T-cell (primary cell): Measurements from ENCODE around the gene GBF1. TPM values are rescaled to one million over a fixed set of nuclear protein-coding genes. Genes with fewer than 3 reads are reported as not detected.

Experiments used
- ATAC-seq, 4 experiments: fragments of 200-7000 bp in 3 of 4; fragments of 150-1000 bp in 1 of 4; cut with Tn5 transposase; replicated peaks in 1 of 4; 1 replicate in 3 of 4; 2 replicates in 1 of 4; pipeline ENCODE4 v1.10.0; 2021; ENCODE audit warnings: moderate library complexity in 3 of 4, mild to moderate bottlenecking in 2 of 4, moderate number of reproducible peaks in 1 of 4
- CTCF ChIA-PET, 2 donors: fragments of 300-600 bp; sonication (Branson Sonifier 250); formaldehyde crosslinking; loops; one replicate each; lab custom pipeline; 2022; ENCODE audit warnings: antibody characterized with exemption in 2 of 2; lab: Charles Lee
- POLR2A ChIA-PET, 2 donors: fragments of 300-600 bp; sonication (Branson Sonifier 250); formaldehyde crosslinking; loops; one replicate each; lab custom pipeline; 2022; ENCODE audit warnings: antibody characterized with exemption in 2 of 2; lab: Charles Lee
- DNase-seq, 35 experiments: peaks; one replicate each; pipeline versions ENCODE4 v3.0.0 to v3.0.0-alpha.2; 2013 to 2023
- H3K27ac ChIP-seq: one replicate; pipeline ENCODE4 v1.5.1; 2013; ENCODE audit warnings: low read length
- H3K27me3 ChIP-seq, 2 experiments: replicated peaks in 1 of 2; 1 replicate in 1 of 2; 2 replicates in 1 of 2; pipeline versions ENCODE4 v1.6.1 to v1.7.0; 2013; ENCODE audit warnings: low read length in 1 of 2, mixed read lengths in 1 of 2; ENCODE audit not compliant: control insufficient read depth in 2 of 2, insufficient read depth in 2 of 2; ENCODE audit errors: extremely low read depth in 1 of 2
- H3K36me3 ChIP-seq, 2 donors: 1 replicate in 1 of 2; 2 replicates in 1 of 2; pipeline versions ENCODE4 v1.6.1 to v1.7.0; 2013; ENCODE audit warnings: low read length in 1 of 2; ENCODE audit not compliant: control insufficient read depth in 2 of 2, insufficient read depth in 1 of 2; ENCODE audit errors: extremely low read depth in 1 of 2
- H3K4me1 ChIP-seq, 2 experiments: 1 replicate in 1 of 2; 2 replicates in 1 of 2; pipeline versions ENCODE4 v1.6.1 to v1.7.0; 2013; ENCODE audit warnings: low read length in 2 of 2, mixed read lengths in 1 of 2; ENCODE audit not compliant: insufficient read depth in 2 of 2, control insufficient read depth in 1 of 2; ENCODE audit errors: extremely low read depth in 1 of 2
- H3K4me3 ChIP-seq, 2 donors: 1 replicate in 1 of 2; 2 replicates in 1 of 2; pipeline versions ENCODE4 v1.5.1 to v1.7.0; 2013; ENCODE audit warnings: mild to moderate bottlenecking in 2 of 2, low read length in 1 of 2, moderate library complexity in 1 of 2; ENCODE audit not compliant: control insufficient read depth in 1 of 2; ENCODE audit errors: extremely low read depth in 1 of 2
- H3K9me3 ChIP-seq: 2 replicates; pipeline ENCODE4 v1.7.0; 2013
- H3K27ac Mint-ChIP-seq, 2 donors: one replicate each; pipeline ENCODE4 v1.8.0; 2020 to 2021; ENCODE audit warnings: mild to moderate bottlenecking in 2 of 2, mixed read lengths in 2 of 2
- H3K27me3 Mint-ChIP-seq, 2 donors: one replicate each; pipeline ENCODE4 v1.8.0; 2021 to 2022; ENCODE audit warnings: mixed read lengths in 2 of 2
- H3K36me3 Mint-ChIP-seq: one replicate; pipeline ENCODE4 v1.8.0; 2021; ENCODE audit warnings: mixed read lengths
- H3K4me1 Mint-ChIP-seq, 3 donors: one replicate each; pipeline ENCODE4 v1.8.0; 2020 to 2022; ENCODE audit warnings: mixed read lengths in 3 of 3, mild to moderate bottlenecking in 1 of 3
- H3K4me3 Mint-ChIP-seq, 3 donors: one replicate each; pipeline ENCODE4 v1.8.0; 2020 to 2022; ENCODE audit warnings: mild to moderate bottlenecking in 3 of 3, mixed read lengths in 3 of 3, moderate library complexity in 3 of 3
- H3K9me3 Mint-ChIP-seq, 3 donors: one replicate each; pipeline ENCODE4 v1.8.0; 2020 to 2022; ENCODE audit warnings: mixed read lengths in 3 of 3
- WGBS: methylation state at CpG from one replicate; pipeline ENCODE4 v1.1.5; 2013; ENCODE audit warnings: missing lambda C conversion rate; ENCODE audit not compliant: insufficient coverage; 5-methylcytosine and 5-hydroxymethylcytosine counted together
- total RNA-seq, 35 experiments: library from RNA in 6 of 35; stranded (reverse) in 6 of 35; fragments of 120-200 nt in 1 of 35; gene quantifications; one replicate each; pipeline versions ENCODE4 v1.2.1 to v1.2.4 and lab custom pipeline; 2013 to 2026

GBF1 gene
- total RNA-seq, 5 donors from 2014 or later (not counting 1 experiment from before 2014, with no cell fraction given), result 37.2 to 41.1 (median 38.7) TPM

GRCh38 chr10:102266670-102267069, 21.3 kb downstream of the GBF1 start:
- no peak for DNase-seq
- Mint-ChIP-seq H3K27ac (peak overlapping the region in 1 of 2 donors; percentile 37), H3K27me3 (no peaks in the 10 kb centered on the region), H3K4me3 (no peak overlapping the region), H3K4me1 (peaks cover 49 to 67% (median 63%) of the 10 kb centered on the region in 3 donors), H3K36me3 (peaks cover 36% of the 10 kb centered on the region), H3K9me3 (no peaks in the 10 kb centered on the region)
- H3K27me3 ChIP-seq, result no peaks in the 10 kb centered on the region
- H3K27ac ChIP-seq, result no peak overlapping the region
- 95% methylated on average over 3 of the region's 3 CpGs for WGBS
- ATAC-seq, result no peak
- H3K36me3 ChIP-seq, result peaks cover 0 to 25% of the 10 kb centered on the region in 2 donors
- no peak overlapping the region for H3K4me3 ChIP-seq
- ChIA-PET CTCF (interaction anchor here in 1 of 2 donors (0.6 to 0.9 kb wide), 2 partner anchors 14 to 37 kb away, joined by 3 read pairs; no protein-coding TSS in a partner anchor), POLR2A (interaction anchor here in 1 of 2 donors (0.6 kb wide), 2 partner anchors 10 to 21 kb away, joined by 3 read pairs; no protein-coding TSS in a partner anchor)
- H3K4me1 ChIP-seq, result peaks cover 0 to 5% of the 10 kb centered on the region in 2 experiments
- no peaks in the 10 kb centered on the region for H3K9me3 ChIP-seq

DNA sequence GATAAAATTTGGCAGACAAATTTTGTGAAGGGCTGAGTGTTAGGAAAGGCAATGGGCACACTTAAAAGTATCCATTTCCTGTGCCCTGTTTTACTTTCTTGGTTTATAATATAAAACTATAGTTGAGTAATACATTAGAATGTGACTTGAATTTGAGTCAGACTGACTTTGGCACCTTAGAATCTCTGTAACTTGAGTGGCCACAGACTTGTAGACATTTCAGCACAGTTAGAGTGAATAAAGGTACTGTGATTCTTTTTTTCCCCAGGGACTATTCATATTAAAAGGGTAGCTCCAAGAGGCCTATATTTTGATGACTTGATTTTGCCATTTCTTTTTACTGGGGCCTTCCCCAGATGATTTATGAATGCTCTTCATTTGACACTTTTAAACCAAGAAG, 22.4 kb downstream of the GBF1 start:
- Mint-ChIP-seq H3K4me3 (no peak overlapping the region), H3K4me1 (peaks cover 52 to 71% (median 64%) of the 10 kb centered on the region in 3 donors), H3K36me3 (peaks cover 27% of the 10 kb centered on the region), H3K9me3 (no peaks in the 10 kb centered on the region), H3K27ac (peak overlapping the region; percentile 20 to 22), H3K27me3 (no peaks in the 10 kb centered on the region)
- ChIA-PET CTCF (interaction anchor here in 1 of 2 donors (1.1 to 1.2 kb wide), 3 partner anchors 28 to 38 kb away, joined by 3 read pairs; no protein-coding TSS in a partner anchor), POLR2A (interaction anchor here in 1 of 2 donors (0.6 kb wide), 1 partner anchor 139 kb away, joined by 9 read pairs; no protein-coding TSS in a partner anchor)
- Histone ChIP-seq H3K36me3 (peaks cover 0 to 20% of the 10 kb centered on the region in 2 donors), H3K27ac (no peak overlapping the region), H3K9me3 (no peaks in the 10 kb centered on the region), H3K27me3 (no peaks in the 10 kb centered on the region), H3K4me3 (no peak overlapping the region), H3K4me1 (peaks cover 0 to 9% of the 10 kb centered on the region in 2 experiments)
- ATAC-seq, result no peak
- no peak for DNase-seq

- DNase-seq (no peak), ATAC-seq (no peak)
- Histone ChIP-seq H3K36me3 (peaks cover 0 to 13% of the 10 kb centered on the region in 2 donors), H3K27me3 (no peaks in the 10 kb centered on the region), H3K9me3 (no peaks in the 10 kb centered on the region), H3K4me1 (peaks cover 0 to 9% of the 10 kb centered on the region in 2 experiments), H3K4me3 (no peak overlapping the region), H3K27ac (no peak overlapping the region)
- H3K27me3 Mint-ChIP-seq, result no peaks in the 10 kb centered on the region
- H3K27ac Mint-ChIP-seq, result peak overlapping the region in 1 of 2 donors; percentile 22
- H3K4me1 Mint-ChIP-seq, result peaks cover 47 to 66% (median 60%) of the 10 kb centered on the region in 3 donors
- ChIA-PET POLR2A (no interaction called here), CTCF (interaction anchor here in 1 of 2 donors (1.1 to 1.2 kb wide), 3 partner anchors 27 to 38 kb away, joined by 3 read pairs; no protein-coding TSS in a partner anchor)
- H3K4me3 Mint-ChIP-seq, result no peak overlapping the region
- peaks cover 21% of the 10 kb centered on the region for H3K36me3 Mint-ChIP-seq
- H3K9me3 Mint-ChIP-seq, result no peaks in the 10 kb centered on the region
Observed at GRCh38 chr10:102268375-102268888, 23.1 kb downstream of the GBF1 start.

- Mint-ChIP-seq H3K27me3 (no peaks in the 10 kb centered on the region), H3K27ac (no peak overlapping the region), H3K36me3 (peaks cover 20% of the 10 kb centered on the region), H3K4me3 (no peak overlapping the region), H3K4me1 (peaks cover 47 to 67% (median 60%) of the 10 kb centered on the region in 3 donors), H3K9me3 (no peaks in the 10 kb centered on the region)
- Histone ChIP-seq H3K27ac (no peak overlapping the region), H3K36me3 (peaks cover 0 to 12% of the 10 kb centered on the region in 2 donors), H3K4me3 (no peak overlapping the region), H3K9me3 (no peaks in the 10 kb centered on the region), H3K4me1 (peaks cover 0 to 9% of the 10 kb centered on the region in 2 experiments), H3K27me3 (no peaks in the 10 kb centered on the region)
- no peak for ATAC-seq
- DNase-seq, result no peak
- ChIA-PET POLR2A (no interaction called here), CTCF (no interaction called here)
- 82% methylated on average over 2 of the region's 3 CpGs for WGBS
Observed at GRCh38 chr10:102269017-102269416, 23.7 kb downstream of the GBF1 start.

DNA sequence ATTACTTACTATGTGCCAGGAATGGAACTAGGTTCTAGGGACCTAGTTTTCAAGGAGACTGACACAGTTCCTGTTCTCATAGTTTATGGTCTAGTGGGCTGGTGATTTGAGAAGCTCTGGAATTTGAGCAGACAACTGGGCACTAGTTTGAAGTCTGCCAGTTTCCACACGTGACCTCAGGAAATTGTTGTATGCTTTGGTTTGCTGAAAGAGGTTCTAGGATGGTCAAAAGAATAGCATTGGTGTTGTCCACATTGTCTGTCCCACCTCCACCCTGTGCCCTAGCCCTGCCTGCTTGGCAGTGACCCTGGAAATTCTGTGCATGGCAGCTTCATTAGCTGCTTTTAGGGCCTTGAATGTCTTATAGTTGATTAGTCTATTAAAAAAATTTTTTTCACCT, 28.7 kb downstream of the GBF1 start:
- Histone ChIP-seq H3K9me3 (no peaks in the 10 kb centered on the region), H3K4me1 (peaks cover 0 to 6% of the 10 kb centered on the region in 2 experiments), H3K27me3 (no peaks in the 10 kb centered on the region), H3K4me3 (no peak overlapping the region), H3K27ac (no peak overlapping the region), H3K36me3 (peaks cover 0 to 4% of the 10 kb centered on the region in 2 donors)
- WGBS, result 82% methylated on average over 1 of the region's 1 CpG
- DNase-seq (no peak), ATAC-seq (no peak)
- no peak overlapping the region for H3K27ac Mint-ChIP-seq
- H3K4me1 Mint-ChIP-seq, result peaks cover 24 to 39% (median 31%) of the 10 kb centered on the region in 3 donors
- H3K9me3 Mint-ChIP-seq, result no peaks in the 10 kb centered on the region
- ChIA-PET CTCF (no interaction called here), POLR2A (no interaction called here)
- H3K27me3 Mint-ChIP-seq, result no peaks in the 10 kb centered on the region
- no peak overlapping the region for H3K4me3 Mint-ChIP-seq
- H3K36me3 Mint-ChIP-seq, result peaks cover 6% of the 10 kb centered on the region

DNA sequence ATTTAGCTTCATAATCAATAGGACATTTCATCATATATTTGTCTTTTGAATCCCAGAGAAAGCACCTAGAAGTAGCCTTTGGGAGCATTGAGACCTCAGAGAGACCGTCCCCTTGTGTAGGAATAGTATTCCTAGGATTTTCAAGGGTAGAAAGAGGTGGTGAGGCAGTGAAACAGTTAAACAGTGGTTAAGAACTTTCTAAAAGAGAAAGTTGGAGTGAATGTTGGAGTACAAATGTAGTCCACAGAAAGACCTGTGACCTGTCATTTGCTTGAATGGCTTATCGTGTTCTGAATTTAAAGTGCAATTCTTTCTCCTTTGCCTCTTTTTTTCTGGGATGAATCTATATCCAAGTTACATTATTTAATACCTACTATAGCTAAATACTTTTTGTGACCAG, 30.0 kb downstream of the GBF1 start:
- peaks cover 0 to 4% of the 10 kb centered on the region in 2 donors for H3K36me3 ChIP-seq
- Mint-ChIP-seq H3K9me3 (no peaks in the 10 kb centered on the region), H3K4me1 (peaks cover 32 to 49% (median 39%) of the 10 kb centered on the region in 3 donors), H3K4me3 (no peak overlapping the region), H3K27ac (no peak overlapping the region), H3K27me3 (no peaks in the 10 kb centered on the region), H3K36me3 (peaks cover 3% of the 10 kb centered on the region)
- no peak overlapping the region for H3K4me3 ChIP-seq
- H3K27me3 ChIP-seq, result no peaks in the 10 kb centered on the region
- H3K27ac ChIP-seq, result no peak overlapping the region
- WGBS, result 100% methylated on average over 1 of the region's 2 CpGs
- no peak for DNase-seq
- no peaks in the 10 kb centered on the region for H3K9me3 ChIP-seq
- ChIA-PET CTCF (no interaction called here), POLR2A (interaction anchor here in 1 of 2 donors (0.5 kb wide), 1 partner anchor 258 kb away, joined by 5 read pairs; no protein-coding TSS in a partner anchor)
- no peak for ATAC-seq
- peaks cover 2 to 9% of the 10 kb centered on the region in 2 experiments for H3K4me1 ChIP-seq
